Coronary artery (tissue), 2 donors: Measurements from ENCODE around the gene EFCAB5.

Source experiments
- DNase-seq: peaks from one replicate; pipeline ENCODE4 v3.0.0-alpha.2; 2017; ENCODE audit warnings: low spot score
- H3K27ac ChIP-seq, 2 donors: fragments of 200-600 bp; sonication (generic); one replicate each; pipeline ENCODE4 v1.5.1; 2016 to 2019
- H3K4me3 ChIP-seq: fragments of 200-600 bp; sonication (generic); 2 replicates; pipeline ENCODE4 v1.5.1; 2016; ENCODE audit warnings: mild to moderate bottlenecking, moderate library complexity
- TF ChIP-seq, protein P1 (sequence below): fragments of 200-600 bp; sonication (generic); IDR thresholded peaks from one replicate; pipeline ENCODE4 v1.5.1; 2019; ENCODE audit warnings: antibody characterized with exemption

The EFCAB5 gene

DNA sequence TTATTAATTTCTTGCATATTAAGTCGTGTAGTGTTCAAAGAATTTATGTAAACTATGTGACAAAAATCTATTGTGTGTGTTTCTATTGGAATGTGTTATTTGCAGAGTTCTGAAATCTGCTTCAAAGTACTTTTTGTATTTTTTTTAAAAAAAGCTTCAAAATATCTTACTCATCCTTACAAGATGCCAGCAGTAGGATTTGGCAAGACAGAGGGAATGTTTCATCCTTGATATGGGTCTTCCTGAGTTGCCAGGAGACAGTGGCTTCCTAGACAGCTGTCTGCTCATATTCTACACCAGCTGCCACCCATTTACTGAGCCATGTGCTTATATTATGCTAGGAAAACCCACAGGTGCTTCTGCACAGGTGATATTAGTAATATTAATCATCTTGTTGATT lies 36.4 kb downstream of the EFCAB5 start:
- DNase-seq: no peak
- TF ChIP-seq, protein P1, sequence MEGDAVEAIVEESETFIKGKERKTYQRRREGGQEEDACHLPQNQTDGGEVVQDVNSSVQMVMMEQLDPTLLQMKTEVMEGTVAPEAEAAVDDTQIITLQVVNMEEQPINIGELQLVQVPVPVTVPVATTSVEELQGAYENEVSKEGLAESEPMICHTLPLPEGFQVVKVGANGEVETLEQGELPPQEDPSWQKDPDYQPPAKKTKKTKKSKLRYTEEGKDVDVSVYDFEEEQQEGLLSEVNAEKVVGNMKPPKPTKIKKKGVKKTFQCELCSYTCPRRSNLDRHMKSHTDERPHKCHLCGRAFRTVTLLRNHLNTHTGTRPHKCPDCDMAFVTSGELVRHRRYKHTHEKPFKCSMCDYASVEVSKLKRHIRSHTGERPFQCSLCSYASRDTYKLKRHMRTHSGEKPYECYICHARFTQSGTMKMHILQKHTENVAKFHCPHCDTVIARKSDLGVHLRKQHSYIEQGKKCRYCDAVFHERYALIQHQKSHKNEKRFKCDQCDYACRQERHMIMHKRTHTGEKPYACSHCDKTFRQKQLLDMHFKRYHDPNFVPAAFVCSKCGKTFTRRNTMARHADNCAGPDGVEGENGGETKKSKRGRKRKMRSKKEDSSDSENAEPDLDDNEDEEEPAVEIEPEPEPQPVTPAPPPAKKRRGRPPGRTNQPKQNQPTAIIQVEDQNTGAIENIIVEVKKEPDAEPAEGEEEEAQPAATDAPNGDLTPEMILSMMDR: no peak
- Histone ChIP-seq H3K4me3 (no peak overlapping the region), H3K27ac (no peak overlapping the region)

- Histone ChIP-seq H3K4me3 (no peak overlapping the region), H3K27ac (no peak overlapping the region)
- TF ChIP-seq, protein P1: no peak
- DNase-seq: no peak
These were observed 38.8 kb downstream of the EFCAB5 start for GRCh38 chr17:29980261-29980660.

GRCh38 chr17:29982991-29983653 lies 41.7 kb downstream of the EFCAB5 start:
- DNase-seq: no peak
- TF ChIP-seq, protein P1: no peak
- Histone ChIP-seq H3K4me3 (no peak overlapping the region), H3K27ac (no peak overlapping the region)

DNA sequence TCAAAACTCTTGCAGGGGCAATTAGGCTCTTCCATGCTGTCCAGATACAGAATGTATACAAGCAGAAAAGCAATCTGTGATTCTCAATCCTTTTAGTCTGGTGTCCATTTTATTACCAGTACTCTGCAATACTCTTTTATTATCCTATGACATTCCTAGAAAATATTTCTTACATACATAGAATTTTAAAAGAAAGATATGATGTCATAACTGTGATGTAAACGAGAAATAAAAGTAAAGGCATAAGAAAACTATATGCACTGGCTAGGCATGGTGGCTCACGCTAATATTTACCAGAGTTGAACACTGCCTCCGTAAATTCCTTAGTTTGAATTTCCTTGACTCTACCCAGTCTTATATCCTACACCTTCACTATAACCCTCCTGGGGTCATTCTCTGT lies 55.0 kb downstream of the EFCAB5 start:
- TF ChIP-seq, protein P1: no peak
- Histone ChIP-seq H3K27ac (no peak overlapping the region), H3K4me3 (no peak overlapping the region)
- DNase-seq: no peak

- no peak overlapping the region for H3K27ac ChIP-seq
- no peak overlapping the region for H3K4me3 ChIP-seq
- TF ChIP-seq, protein P1: no peak
- DNase-seq: no peak
These were observed 58.7 kb downstream of the EFCAB5 start for GRCh38 chr17:30000001-30000754.

DNA sequence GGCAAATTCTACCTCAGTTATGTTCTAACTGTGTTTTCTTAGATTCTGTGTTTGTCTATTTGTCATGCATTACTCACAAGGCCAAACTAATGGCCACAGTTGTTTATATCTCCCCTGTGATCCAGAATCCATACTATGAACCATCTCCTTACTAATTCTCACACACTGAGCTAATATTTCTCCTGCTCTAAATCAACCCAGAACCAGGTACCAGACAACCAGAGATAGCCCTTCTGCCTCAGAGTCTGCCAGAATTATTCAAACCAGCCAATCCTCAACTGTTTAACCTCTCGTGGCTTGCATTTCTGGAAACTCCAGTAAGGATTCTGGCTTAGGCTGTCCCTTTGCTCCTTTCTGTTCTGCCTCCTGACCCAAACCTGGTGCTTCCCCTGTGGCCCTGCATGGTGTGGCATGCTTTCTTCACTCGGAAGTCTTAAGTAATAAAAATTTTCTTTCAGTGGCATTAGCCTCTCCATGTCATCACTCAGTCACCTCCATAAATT lies 59.4 kb downstream of the EFCAB5 start:
- Histone ChIP-seq H3K27ac (no peak overlapping the region), H3K4me3 (no peak overlapping the region)
- no peak for DNase-seq
- TF ChIP-seq, protein P1: no peak

DNA sequence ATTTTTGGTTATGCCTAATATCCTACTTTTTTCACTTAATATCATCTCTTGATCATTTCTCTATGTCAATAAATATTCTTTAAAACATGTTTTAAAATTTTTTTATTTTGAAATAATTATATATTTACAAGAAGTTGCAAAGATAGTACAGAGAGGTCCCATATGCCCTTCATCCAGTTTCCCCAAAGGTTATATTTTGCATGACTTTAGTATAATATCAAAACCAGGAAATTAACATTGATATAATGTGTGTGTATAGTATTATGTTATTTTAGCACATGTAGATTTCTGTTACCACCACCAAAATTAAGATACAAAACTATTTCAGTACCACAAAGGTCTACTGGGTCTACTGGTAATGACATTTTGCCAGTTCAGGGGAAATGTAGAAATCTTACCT lies 60.7 kb downstream of the EFCAB5 start:
- H3K4me3 ChIP-seq: no peak overlapping the region
- DNase-seq: no peak
- TF ChIP-seq, protein P1: no peak
- H3K27ac ChIP-seq: no peak overlapping the region
